Activated CD4-positive, alpha-beta T cell treated with anti-CD3 and anti-CD28 coated beads for 36 hours (primary cell): Measurements from ENCODE around the gene GNAI1. TPM values are rescaled to one million over a fixed set of nuclear protein-coding genes. Genes with fewer than 3 reads are reported as not detected.

Source experiments
- ATAC-seq: fragments of 200-7000 bp; cut with Tn5 transposase; one replicate; pipeline ENCODE4 v1.10.0; 2021; ENCODE audit warnings: mild to moderate bottlenecking, moderate library complexity
- CTCF ChIA-PET: fragments of 350-600 bp; sonication (Branson Sonifier 250); formaldehyde crosslinking; loops from one replicate; lab custom pipeline; 2021; ENCODE audit warnings: antibody characterized with exemption; lab: Charles Lee
- POLR2A ChIA-PET: fragments of 350-600 bp; sonication (Branson Sonifier 250); formaldehyde crosslinking; loops from one replicate; lab custom pipeline; 2021; ENCODE audit warnings: antibody characterized with exemption, inconsistent platforms; lab: Charles Lee
- DNase-seq: peaks from one replicate; pipeline ENCODE4 v3.0.0-alpha.2; 2020
- H3K27ac Mint-ChIP-seq: one replicate; pipeline ENCODE4 v1.8.0; 2021; ENCODE audit warnings: mixed read lengths
- H3K27me3 Mint-ChIP-seq: one replicate; pipeline ENCODE4 v1.8.0; 2021; ENCODE audit warnings: mixed read lengths
- H3K36me3 Mint-ChIP-seq: one replicate; pipeline ENCODE4 v1.8.0; 2021; ENCODE audit warnings: low read depth, mixed read lengths
- H3K4me1 Mint-ChIP-seq: one replicate; pipeline ENCODE4 v1.8.0; 2021; ENCODE audit warnings: mixed read lengths
- H3K4me3 Mint-ChIP-seq: one replicate; pipeline ENCODE4 v1.8.0; 2021; ENCODE audit warnings: mild to moderate bottlenecking, moderate library complexity, mixed read lengths
- H3K9me3 Mint-ChIP-seq: one replicate; pipeline ENCODE4 v1.8.0; 2021; ENCODE audit warnings: low read depth, mixed read lengths
- intact Hi-C, 2 experiments: fragments of 100-400 bp; cut with DNase I in 1 of 2; cut with micrococcal nuclease in 1 of 2; formaldehyde crosslinking; loops; one replicate each; pipeline versions ENCODE4 v1.14.2 to v1.15.1; 2022 to 2024; cut with DNase I, micrococcal nuclease
- total RNA-seq, 2 experiments: library from RNA; stranded (reverse); gene quantifications; one replicate each; pipeline ENCODE4 v1.2.3, GENCODE V29; 2021

The GNAI1 gene
- total RNA-seq, 2 experiments from 2014 or later = 3.6 to 4.1 TPM

DNA sequence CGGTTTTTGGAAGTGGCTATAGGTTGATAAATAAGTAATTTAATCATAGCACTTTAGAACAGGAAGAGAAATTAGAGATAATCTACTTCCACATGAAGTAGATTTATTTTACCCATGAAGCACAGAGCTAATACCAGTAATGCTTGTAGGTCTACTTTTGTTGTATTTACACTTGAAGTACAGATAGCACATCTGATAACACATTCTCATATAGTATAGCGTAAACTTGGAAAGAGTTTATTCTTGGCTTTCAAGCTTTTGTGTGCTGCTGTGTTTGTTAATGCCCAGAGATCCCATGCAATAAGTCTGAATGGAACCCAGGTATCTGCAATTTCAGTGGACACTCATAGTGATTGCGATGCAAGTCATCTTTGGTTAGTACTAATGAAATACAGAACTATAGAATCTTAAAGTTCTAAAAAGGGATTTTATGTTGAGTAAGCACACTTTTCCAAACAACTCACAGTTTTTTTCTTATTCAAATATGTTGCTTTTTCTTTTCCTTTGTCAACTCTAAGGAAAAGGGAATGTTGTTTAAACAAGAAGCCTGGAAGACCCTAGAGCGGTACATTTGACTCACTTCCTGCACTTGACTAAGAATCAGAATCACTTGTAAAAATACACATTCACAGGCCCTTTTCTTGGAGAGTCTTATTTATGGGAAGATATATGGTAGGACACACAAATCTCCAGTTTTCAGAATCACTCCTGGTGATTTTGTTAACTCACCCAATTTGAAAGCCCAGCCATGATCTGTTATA is 105.8 kb downstream of the GNAI1 start:
- Mint-ChIP-seq H3K4me3 (no peak overlapping the region), H3K36me3 (no peaks in the 10 kb centered on the region), H3K9me3 (no peaks in the 10 kb centered on the region), H3K27me3 (no peaks in the 10 kb centered on the region), H3K4me1 (no peaks in the 10 kb centered on the region), H3K27ac (no peak overlapping the region)
- intact Hi-C loops = no loop called here
- POLR2A ChIA-PET = no interaction called here
- no peak for ATAC-seq
- DNase-seq = no peak
- CTCF ChIA-PET = interaction anchor here (0.6 kb wide), 1 partner anchor 17 kb away, joined by 3 read pairs; no protein-coding TSS in a partner anchor

DNA sequence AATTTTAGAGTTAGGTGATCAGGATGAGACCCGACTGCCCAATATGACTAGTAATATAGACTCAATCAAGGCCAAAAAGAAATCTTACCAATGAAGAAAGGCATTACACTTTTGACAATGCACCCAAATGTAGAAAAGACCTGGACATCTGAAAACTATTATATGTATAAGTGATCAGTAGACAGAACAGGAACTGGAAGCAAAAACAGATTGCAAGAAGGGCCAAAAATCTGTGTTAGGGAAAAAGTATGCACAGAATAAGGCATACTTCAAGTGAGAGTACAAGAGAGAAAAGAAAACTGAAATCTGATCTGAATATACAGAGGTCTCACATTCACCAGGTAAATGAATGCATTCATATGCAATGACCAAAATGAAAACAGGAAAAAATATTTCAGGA is 107.0 kb downstream of the GNAI1 start:
- no peaks in the 10 kb centered on the region for H3K4me1 Mint-ChIP-seq
- no peak overlapping the region for H3K27ac Mint-ChIP-seq
- H3K4me3 Mint-ChIP-seq = no peak overlapping the region
- intact Hi-C loops = no loop called here
- ChIA-PET CTCF (no interaction called here), POLR2A (no interaction called here)
- DNase-seq = no peak
- ATAC-seq = no peak
- no peaks in the 10 kb centered on the region for H3K27me3 Mint-ChIP-seq
- no peaks in the 10 kb centered on the region for H3K9me3 Mint-ChIP-seq
- no peaks in the 10 kb centered on the region for H3K36me3 Mint-ChIP-seq

DNA sequence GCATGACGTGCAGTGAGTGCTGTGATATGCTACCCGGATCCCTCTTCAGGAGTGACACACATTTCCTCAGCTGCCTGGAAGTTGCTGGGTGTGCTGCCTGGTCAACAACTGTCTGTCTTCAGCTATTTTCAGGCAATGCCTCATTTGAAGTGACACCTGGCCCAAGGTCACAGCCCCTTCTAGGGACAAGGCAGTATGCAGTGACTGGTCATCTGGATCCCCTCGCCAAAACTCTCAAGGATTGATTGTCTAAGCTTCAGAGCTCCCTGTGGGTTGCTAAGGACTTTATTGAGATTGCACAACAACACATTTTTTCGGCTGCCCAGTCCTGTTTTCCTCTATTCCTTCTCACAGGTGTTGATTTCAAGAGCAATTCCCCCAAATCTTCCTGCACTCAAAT is 108.8 kb downstream of the GNAI1 start:
- Mint-ChIP-seq H3K4me1 (no peaks in the 10 kb centered on the region), H3K4me3 (no peak overlapping the region), H3K9me3 (no peaks in the 10 kb centered on the region), H3K27ac (no peak overlapping the region), H3K27me3 (no peaks in the 10 kb centered on the region), H3K36me3 (no peaks in the 10 kb centered on the region)
- CTCF ChIA-PET = no interaction called here
- DNase-seq = no peak
- intact Hi-C loops = no loop called here
- POLR2A ChIA-PET = no interaction called here
- ATAC-seq = no peak

DNA sequence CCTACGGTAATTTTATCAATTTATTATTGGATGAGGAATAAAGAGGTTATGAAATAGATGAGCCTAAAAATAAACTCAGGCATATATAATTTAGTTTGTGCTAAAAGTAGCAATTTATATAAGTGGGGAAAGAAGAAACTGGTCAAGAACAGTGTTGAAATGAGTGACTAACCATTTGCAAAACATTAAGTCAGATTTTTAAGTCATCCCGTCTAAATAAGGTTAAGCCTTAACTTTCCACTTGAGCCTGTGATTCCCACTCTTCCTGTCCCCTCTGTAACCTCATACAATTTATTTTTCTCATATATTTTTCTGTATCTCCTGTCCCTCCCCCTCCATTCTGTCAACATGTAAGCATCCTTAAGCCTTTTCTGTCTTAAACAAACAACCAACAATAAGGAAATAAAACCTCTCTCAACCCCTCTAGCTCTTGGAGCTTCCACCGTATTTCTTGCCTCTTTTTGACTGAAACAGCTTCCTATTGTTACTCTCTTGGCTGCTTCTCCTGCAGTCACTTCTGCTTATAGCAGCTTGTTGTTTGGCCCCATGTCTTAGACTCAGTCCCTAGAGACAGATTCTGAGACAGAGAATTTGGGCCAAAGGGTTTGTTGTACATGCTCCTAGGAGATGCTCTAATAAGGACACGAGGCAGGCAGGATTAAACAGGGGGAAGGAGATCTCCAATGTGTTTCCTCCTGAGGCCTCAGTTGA is 109.7 kb downstream of the GNAI1 start:
- no peak for ATAC-seq

DNA sequence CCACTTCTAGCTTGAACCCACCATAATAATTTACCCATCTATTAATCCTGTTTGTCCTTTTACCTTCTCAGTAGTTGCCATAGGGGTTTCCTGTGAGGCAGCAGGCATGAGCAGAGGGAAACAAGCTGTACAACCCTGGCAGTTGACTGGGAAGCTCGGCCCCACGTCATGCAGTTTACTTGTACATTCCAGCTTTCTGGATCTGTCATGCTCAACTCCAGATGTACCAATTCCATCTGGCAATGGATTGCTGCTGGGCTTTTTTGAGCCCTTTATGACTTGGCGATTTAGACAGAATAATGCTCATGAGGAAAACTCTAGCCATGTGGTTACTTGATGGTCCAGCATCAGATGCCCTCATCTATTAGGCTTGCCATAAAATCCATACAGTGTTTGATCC is 112.5 kb downstream of the GNAI1 start:
- peaks cover 3% of the 10 kb centered on the region for H3K4me1 Mint-ChIP-seq
- no peak overlapping the region for H3K27ac Mint-ChIP-seq
- no peaks in the 10 kb centered on the region for H3K36me3 Mint-ChIP-seq
- intact Hi-C loops = no loop called here
- ATAC-seq (no peak), DNase-seq (no peak)
- ChIA-PET CTCF (no interaction called here), POLR2A (no interaction called here)
- peaks cover 2% of the 10 kb centered on the region for H3K27me3 Mint-ChIP-seq
- H3K4me3 Mint-ChIP-seq = no peak overlapping the region
- H3K9me3 Mint-ChIP-seq = no peaks in the 10 kb centered on the region

More for the DNA sequence above, 109.7 kb downstream of the GNAI1 start:
- Mint-ChIP-seq H3K4me1 (no peaks in the 10 kb centered on the region), H3K36me3 (no peaks in the 10 kb centered on the region), H3K4me3 (no peak overlapping the region), H3K27ac (no peak overlapping the region), H3K27me3 (no peaks in the 10 kb centered on the region), H3K9me3 (no peaks in the 10 kb centered on the region)
- ChIA-PET POLR2A (no interaction called here), CTCF (interaction anchor here (1.5 kb wide), 1 partner anchor 11 kb away, joined by 5 read pairs; no protein-coding TSS in a partner anchor)
- intact Hi-C loops = no loop called here
- DNase-seq = no peak

DNA sequence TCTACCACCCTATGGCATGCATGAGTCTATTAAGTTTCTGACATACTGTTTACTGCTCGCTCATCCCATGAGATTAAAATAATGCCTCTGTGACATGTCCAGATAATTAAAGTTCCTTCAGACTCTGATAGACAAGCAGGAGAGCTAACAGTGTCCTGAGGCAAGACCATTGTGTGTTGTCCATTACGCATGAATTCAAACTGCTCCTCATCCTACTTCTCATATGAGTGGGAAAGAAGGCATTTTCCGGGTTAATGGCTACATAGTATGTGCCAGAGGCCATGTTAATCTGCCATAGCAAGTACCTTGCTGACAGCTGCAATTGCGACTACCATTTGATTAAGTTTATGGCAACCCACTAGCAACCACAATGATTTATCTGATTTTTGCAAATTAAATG is 113.3 kb downstream of the GNAI1 start:
- Mint-ChIP-seq H3K4me1 (peaks cover 3% of the 10 kb centered on the region), H3K4me3 (no peak overlapping the region), H3K36me3 (no peaks in the 10 kb centered on the region), H3K27me3 (peaks cover 2% of the 10 kb centered on the region), H3K9me3 (no peaks in the 10 kb centered on the region), H3K27ac (no peak overlapping the region)
- ATAC-seq (no peak), DNase-seq (no peak)
- CTCF ChIA-PET = no interaction called here
- intact Hi-C loops = no loop called here
- POLR2A ChIA-PET = no interaction called here

DNA sequence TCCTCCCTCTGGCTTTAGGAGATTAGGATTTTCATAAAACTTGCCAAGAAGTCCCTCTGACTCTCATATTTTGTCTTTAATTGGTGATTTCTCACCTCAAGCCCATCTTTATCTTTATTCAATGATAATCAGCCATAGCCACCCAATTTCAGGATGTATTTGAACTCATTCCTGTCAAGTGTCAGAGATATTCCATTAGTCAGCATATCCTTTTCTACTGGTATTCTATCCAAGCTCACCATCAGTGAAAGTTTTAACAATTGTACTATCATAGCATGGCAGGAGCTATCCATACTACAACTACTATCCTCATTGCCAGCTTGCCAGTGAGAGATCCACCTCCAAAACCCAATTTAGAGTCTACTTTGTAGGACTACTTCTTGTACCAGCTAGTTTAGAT is 114.6 kb downstream of the GNAI1 start:
- Mint-ChIP-seq H3K27ac (no peak overlapping the region), H3K27me3 (peaks cover 2% of the 10 kb centered on the region), H3K36me3 (no peaks in the 10 kb centered on the region), H3K4me3 (no peak overlapping the region), H3K4me1 (peaks cover 3% of the 10 kb centered on the region), H3K9me3 (no peaks in the 10 kb centered on the region)
- no peak for DNase-seq
- POLR2A ChIA-PET = no interaction called here
- CTCF ChIA-PET = interaction anchor here (0.8 kb wide), 1 partner anchor 1349 kb away, joined by 3 read pairs; no protein-coding TSS in a partner anchor
- ATAC-seq = no peak
- intact Hi-C loops = no loop called here

DNA sequence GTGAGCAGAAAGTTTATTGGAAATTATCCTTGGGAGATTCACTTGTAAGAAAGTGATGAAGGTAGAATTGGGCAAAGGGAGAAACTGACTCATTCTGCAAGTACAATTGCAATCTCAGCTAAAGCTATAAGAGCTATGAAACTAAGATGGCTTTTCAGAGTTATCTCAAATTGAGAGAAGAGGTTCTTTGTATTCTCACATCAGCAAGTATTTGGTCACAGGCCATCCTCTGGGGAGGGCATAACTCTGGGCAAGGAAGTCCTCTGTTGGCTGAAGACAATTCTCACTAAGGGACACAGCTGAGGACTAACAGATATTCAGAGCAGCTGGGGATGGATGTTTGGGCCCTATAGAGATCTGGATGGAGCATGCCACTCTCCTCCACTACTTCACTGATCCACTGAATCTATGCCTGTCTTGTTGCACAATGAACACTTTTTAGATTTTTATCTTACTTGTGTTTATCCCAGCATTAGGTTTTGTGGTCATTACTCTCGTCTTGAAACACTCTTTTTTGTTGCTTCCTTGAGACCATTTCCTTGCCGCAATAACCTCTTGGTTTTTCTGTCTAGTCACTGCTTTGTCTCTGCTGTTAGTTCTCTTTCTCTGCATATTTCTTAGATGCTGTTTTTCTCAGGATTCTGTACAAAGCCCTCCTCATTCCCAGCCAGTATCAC is 115.1 kb downstream of the GNAI1 start:
- Mint-ChIP-seq H3K27ac (no peak overlapping the region), H3K4me3 (no peak overlapping the region), H3K9me3 (no peaks in the 10 kb centered on the region), H3K4me1 (peaks cover 3% of the 10 kb centered on the region), H3K36me3 (no peaks in the 10 kb centered on the region), H3K27me3 (peaks cover 2% of the 10 kb centered on the region)
- peak; percentile 33 for ATAC-seq
- intact Hi-C loops = no loop called here
- POLR2A ChIA-PET = no interaction called here
- CTCF ChIA-PET = interaction anchor here (0.8 kb wide), 1 partner anchor 1350 kb away, joined by 3 read pairs; no protein-coding TSS in a partner anchor
- DNase-seq = no peak

DNA sequence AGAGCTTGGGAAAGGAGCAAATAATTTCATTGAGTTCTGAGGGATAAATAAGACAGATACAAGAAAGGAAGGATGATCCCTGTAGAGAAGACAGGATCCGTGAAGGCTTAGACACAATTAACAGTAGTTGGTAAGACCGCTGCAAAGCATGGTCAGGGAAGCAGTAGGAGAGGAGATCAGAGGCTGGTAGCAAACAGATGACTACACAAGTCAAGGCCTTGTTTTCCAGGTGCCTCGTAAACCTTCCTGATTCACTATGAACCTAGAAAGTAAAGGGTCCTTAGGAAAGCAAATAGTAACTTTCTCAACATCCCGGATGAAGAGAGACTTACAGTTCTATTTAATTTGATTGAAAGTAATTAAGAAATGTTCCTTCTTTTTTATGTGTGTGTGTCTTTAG is 118.6 kb downstream of the GNAI1 start:
- intact Hi-C loops = no loop called here
- ATAC-seq = no peak
- Mint-ChIP-seq H3K36me3 (no peaks in the 10 kb centered on the region), H3K9me3 (no peaks in the 10 kb centered on the region), H3K4me1 (peaks cover 3% of the 10 kb centered on the region), H3K27ac (no peak overlapping the region), H3K27me3 (peaks cover 2% of the 10 kb centered on the region), H3K4me3 (no peak overlapping the region)
- no peak for DNase-seq
- POLR2A ChIA-PET = no interaction called here
- CTCF ChIA-PET = no interaction called here

DNA sequence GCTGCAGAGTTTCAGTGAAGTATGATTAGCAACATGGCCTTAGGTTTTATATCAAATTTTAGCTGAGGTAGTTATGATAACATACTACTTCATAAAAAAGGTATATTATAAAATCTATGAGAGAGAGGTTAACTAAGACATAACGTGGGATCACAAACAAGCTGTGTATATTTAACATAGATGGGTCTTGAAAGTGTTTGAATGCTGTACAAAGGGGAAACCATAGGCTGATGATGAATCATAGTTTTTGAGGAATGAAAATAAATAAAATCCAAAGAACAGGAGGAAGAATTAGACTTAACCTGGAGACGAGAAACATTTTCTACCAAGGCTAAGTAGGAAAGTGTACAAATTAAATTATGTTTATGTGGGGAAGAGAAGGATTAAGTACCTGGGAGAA is 119.0 kb downstream of the GNAI1 start:
- intact Hi-C loops = no loop called here
- no peak for ATAC-seq
- peaks cover 3% of the 10 kb centered on the region for H3K4me1 Mint-ChIP-seq
- no peaks in the 10 kb centered on the region for H3K9me3 Mint-ChIP-seq
- no peak for DNase-seq
- POLR2A ChIA-PET = no interaction called here
- peaks cover 2% of the 10 kb centered on the region for H3K27me3 Mint-ChIP-seq
- CTCF ChIA-PET = interaction anchor here (0.7 kb wide), 1 partner anchor 137 kb away, joined by 4 read pairs; no protein-coding TSS in a partner anchor
- no peak overlapping the region for H3K27ac Mint-ChIP-seq
- H3K36me3 Mint-ChIP-seq = no peaks in the 10 kb centered on the region
- H3K4me3 Mint-ChIP-seq = no peak overlapping the region

DNA sequence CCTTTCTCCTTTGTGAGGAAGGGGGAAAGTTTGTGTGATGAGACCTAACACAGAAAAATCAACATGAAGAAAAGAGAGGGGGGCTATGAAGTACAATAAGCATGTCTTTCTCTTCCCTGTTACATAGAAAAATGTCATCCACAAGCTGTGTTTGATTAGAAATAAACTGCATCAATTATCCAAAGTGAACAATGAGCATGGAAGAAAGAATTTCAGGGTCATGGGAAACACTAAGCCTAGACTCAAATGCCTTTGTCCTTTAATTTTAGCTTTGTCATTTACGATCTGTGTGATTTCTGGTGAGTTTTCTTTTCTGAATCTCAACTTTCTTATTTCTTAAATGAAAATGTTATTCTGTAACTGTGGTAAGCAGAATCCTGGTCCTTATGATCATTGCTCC is 121.0 kb downstream of the GNAI1 start:
- Mint-ChIP-seq H3K4me3 (no peak overlapping the region), H3K36me3 (no peaks in the 10 kb centered on the region), H3K4me1 (no peaks in the 10 kb centered on the region), H3K27ac (no peak overlapping the region), H3K27me3 (peaks cover under 1% of the 10 kb centered on the region), H3K9me3 (no peaks in the 10 kb centered on the region)
- no peak for ATAC-seq
- intact Hi-C loops = no loop called here
- CTCF ChIA-PET = no interaction called here
- POLR2A ChIA-PET = no interaction called here
- DNase-seq = no peak
